ENCODE data around the gene MAML1.

DNA sequence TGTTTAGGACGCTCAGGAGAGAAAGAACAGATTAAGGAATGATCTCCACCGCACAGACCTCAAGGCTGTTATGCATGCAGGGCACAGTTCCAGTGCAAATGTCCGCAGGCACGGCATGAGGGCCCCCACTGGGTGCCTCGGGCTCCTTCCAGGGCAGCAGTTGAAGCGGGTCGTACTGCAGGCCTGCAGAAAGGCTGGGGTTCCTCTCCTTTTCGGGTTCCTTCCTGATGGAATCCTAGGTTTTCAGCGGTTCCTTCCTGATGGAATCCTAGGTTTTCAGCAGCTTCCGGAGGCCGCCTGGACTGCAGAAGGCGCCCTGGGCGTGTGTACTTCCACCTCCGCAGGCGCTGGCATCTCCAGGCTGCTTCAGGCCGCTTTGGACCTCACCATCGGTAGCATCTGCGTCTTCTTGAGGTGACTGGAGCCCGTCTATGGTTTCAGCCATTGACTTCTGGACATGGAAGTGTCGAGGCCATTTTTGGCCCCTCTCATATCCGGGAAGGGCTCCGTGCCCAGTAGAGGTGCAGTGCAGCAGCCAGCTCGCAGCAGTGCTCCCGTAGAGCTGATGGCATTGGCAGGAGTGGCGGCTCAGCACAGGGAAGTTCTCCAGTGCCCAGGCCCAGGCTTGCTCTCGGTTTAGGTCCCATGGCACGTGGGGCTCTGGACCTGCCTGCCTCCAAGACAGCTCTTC, 79.7 kb downstream of the MAML1 start:
- TF ChIP-seq, protein P1, sequence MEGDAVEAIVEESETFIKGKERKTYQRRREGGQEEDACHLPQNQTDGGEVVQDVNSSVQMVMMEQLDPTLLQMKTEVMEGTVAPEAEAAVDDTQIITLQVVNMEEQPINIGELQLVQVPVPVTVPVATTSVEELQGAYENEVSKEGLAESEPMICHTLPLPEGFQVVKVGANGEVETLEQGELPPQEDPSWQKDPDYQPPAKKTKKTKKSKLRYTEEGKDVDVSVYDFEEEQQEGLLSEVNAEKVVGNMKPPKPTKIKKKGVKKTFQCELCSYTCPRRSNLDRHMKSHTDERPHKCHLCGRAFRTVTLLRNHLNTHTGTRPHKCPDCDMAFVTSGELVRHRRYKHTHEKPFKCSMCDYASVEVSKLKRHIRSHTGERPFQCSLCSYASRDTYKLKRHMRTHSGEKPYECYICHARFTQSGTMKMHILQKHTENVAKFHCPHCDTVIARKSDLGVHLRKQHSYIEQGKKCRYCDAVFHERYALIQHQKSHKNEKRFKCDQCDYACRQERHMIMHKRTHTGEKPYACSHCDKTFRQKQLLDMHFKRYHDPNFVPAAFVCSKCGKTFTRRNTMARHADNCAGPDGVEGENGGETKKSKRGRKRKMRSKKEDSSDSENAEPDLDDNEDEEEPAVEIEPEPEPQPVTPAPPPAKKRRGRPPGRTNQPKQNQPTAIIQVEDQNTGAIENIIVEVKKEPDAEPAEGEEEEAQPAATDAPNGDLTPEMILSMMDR (IDR thresholded peaks at IDR 0.05): no peak
- TF ChIP-seq POLR2A (IDR thresholded peaks at IDR 0.05): no peak
